SK-N-DZ (cell line): Measurements from ENCODE around the gene KCNQ4.

Experiments used
- DNase-seq: peaks from one replicate; pipeline ENCODE4 v3.0.0-alpha.2; 2015; ENCODE audit warnings: low spot score

KCNQ4 gene

DNA sequence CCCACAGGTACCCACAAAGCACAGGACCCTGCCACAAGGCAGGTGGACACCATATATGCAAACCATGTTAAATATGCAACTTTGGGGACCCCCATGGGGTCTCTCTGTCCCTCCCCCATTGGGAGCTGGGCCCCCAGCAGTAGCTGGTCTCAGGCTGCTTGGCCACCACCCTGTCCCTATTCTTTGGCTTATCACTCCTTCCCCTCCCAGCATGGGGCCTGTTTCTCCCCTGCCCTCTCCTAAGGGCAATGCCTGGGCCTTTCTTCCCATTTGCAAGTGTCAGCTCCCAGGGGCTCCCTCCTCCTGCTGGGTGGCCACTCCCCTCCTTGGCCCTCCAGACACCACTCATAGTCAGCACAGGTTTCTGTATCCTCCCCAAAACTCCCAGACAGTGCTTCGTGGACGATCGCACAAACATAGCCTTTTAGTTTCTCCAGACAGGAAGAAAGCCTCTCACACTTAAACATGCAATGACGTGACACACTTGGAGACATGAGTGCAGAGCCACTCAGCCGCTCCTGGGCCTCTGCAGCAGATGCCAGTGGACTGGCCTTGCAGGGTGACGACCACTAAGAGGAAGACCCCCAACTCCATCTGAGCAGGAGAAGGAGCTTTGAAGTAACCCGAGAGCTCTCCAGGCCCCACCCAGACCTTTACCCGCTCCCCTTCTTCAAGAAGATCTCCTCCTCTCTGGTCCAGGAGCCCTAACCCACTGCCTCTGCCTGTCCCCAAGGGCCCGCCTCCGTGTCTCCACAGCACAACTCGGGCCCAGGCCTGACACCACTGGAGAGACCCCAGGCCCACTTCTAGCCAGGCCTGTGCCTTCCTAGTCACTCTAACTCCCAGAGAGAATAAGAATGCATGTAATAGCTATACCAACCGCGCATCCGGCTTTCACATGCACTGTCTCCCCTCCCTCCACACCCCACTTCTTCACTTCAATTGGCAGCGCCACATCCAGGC lies 55.7 kb downstream of the KCNQ4 start:
- DNase-seq: no peak

DNA sequence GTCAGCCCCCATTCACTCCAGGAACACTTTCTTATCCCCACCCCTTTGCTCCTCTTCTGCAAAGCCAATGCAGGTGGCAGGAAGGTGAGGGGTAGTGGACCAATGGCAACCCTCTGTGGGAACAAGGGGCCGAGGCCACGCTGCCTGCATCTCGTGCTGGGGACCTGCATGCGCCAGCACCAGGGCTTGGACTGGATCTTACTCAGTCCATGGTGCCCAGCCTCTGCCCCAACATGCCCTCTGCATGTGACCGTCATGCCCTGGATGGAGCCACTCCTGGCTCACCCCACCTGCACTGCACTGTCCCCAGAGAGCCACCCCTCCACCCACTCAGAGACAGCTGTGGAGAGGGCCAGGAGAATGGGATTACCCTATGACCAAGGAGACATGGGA lies 56.4 kb downstream of the KCNQ4 start:
- DNase-seq: no peak

DNA sequence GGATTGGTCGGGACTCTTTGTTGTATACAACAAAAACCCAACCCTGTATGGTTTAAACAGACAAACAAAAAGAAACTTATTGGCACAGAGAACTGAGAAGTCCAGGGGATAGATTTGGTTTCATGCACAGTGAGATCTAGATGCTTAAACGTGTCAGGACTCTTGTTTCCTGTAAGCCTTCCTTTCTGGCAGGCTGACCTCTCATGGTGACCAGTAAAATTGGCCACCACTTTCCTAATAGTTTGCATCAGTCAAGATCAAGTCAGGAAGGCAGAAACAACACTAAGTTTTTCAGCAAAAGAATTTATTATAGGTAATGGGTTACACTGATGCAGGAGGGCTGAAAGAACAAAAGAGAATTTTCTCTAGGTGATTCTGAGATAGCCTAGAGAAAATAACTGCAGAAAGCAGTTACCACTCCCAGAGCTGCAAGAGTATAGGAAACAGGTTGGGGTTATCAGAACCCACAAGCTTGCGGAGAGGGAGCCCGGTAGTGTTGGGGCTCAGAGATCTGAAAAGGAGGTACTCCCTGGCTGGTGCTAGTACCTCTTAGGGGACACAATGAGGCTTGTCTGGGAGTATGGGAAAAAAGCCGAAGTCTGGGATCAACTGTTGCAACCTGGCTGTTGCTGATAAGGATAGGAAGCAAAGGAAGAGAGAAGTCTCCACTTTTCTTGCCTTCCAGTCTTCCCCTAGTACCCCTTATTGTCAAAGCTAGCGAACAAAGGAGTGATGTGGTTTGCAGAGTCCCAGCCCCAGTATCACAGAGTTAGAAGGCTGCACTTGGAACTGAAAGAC lies 57.1 kb downstream of the KCNQ4 start:
- DNase-seq: no peak

DNA sequence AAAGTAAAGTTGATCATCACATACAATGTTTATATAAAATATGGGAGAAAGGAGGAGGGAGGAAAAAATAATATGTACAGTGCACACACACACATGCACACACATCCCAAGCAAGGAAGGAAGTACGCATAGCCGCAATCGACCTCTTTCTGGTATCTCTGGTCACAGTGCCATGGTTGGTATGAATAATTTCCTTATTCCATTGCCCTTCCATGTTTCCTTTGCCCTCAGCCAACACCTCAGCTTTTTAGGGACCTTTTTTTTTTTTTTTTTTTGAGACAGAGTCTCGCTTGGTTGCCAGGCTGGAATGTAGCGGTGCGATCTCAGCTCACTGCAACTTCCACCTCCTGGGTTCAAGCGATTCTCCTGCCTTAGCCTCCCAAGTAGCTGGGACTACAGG lies 58.0 kb downstream of the KCNQ4 start:
- no peak for DNase-seq

DNA sequence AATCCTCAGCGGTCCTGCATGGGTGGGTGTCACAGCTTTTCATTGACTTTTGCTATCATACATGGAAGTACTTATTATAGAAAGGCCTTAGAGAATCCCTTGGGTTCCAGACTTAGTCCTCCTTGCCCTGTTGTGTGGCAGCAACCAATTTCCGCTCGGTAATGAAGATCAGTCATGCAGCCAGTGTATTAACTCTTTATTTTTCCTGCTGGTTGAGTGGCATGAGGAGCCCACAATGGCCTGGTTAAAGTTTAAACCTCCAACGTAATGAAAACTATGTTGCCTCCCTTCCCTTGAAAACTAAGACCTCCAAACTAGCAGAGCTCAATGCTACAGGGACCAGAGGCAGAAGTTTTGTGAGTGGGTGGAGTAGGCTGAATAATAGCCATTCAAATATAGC lies 58.6 kb downstream of the KCNQ4 start:
- DNase-seq: no peak

DNA sequence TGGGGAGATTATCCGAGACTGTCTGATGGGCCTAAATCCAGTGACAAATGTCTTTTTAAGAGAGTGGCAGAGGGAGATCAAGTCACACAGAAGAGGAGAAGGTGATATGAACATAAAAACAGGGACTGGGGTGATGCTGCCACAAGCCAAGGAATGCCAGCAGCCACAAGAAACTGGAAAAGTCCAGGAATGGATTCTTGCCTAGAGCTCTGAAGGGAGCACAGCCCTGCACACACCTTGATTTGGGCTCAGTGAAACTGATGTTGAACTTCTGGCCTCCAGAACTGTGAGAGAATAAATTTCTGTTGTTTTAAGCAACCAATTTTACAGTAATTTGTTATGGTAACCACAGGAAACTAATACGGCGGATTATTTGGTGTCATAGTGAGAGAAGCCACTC lies 59.1 kb downstream of the KCNQ4 start:
- DNase-seq: no peak

DNA sequence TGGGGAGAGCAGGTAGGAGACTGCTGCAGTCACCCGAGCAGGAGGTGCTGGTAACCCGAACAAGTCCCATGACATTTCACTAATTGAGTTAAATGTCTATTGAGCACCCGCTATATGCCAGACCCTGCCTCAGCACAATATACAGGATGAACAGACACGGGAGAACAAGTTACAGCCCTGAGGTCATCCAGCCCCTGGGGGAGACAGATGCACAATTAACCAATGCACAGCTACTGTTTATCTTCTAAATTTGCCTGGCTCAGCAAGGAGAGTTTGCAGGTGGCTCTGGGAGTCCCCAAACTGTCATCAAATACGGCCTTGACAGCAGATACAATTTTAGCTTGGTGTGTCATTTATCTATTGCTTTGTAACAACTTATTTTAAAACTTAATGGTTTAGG lies 60.5 kb downstream of the KCNQ4 start:
- peak; percentile 89 for DNase-seq

- DNase-seq: no peak
These were observed 61.6 kb downstream of the KCNQ4 start for GRCh38 chr1:40844887-40845878.

GRCh38 chr1:40845895-40846294 lies 62.3 kb downstream of the KCNQ4 start:
- no peak for DNase-seq

DNA sequence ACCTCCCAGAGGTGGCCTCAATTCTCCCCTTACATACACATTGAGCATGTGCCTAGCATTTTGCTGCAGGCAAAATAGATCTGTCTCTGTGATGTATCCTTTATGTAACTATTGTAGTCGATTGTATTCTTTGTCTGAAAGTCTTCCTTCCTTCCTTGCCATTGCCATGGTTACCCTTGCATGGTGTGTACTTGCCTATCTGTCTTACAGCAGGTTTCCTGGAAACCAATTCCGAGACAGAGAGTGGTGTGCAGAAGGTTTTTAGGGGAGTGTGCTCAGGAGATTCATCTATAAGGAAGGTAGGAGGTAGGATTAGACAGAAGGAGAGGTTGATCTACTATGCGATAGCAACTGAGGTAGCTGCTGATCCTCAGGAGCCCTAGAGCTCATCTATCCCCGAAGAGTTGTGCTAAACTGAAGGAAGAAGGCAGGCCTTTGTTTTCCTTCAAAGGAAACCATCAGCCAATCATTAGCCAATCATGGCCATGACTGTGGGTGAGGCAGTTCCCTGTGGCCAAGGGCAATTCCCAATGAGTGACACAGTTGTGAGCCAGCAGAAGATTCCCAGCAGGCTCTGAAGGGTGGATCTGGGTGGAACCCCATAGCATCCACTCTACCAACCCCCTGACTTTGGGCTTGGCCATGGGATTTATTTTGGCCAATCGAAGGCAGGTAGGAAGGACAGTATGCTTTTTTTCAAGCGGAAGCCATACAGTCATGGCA lies 63.6 kb downstream of the KCNQ4 start:
- DNase-seq: no peak

- DNase-seq: peak; percentile 67
These were observed 65.1 kb downstream of the KCNQ4 start for GRCh38 chr1:40848530-40849189.

GRCh38 chr1:40849801-40850592 lies 66.4 kb downstream of the KCNQ4 start:
- DNase-seq: peak; percentile 60

GRCh38 chr1:40851643-40852042 lies 68.1 kb downstream of the KCNQ4 start:
- DNase-seq: no peak

GRCh38 chr1:40853113-40853884 lies 69.7 kb downstream of the KCNQ4 start:
- DNase-seq: no peak

DNA sequence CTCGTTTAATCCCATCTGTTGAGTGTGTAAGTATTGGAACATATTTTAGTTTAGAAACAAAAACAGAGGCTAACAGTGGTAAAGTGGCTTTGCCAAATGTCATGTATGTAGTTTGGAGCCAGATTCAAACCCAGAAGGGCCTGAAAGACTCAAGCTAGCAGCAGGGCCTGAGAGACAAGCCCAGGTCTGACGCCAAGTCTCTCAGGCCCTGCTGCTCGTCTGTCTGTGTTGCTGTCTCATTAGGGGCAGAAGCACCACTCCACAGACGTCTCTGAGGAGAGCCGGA lies 70.2 kb downstream of the KCNQ4 start:
- DNase-seq: no peak

DNA sequence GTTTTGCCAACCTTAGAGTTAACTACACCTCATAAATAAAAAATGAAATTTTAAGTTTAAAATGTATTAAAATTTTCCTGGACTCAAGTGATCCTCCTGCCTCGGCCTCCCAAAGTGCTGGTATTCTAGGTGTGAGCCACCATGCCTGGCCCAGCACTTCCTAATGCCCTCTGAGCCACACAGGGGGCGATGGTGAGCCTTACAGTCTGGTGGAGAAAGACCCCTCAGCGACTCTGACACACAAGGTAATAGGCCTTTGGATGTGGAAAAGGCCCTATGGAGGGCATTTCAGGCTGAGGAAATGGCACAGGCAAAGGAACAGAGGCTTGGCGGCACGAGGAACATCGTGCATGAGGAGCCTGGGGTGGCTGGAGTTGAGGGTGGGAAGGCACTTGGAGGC lies 71.9 kb downstream of the KCNQ4 start:
- peak; percentile 22 for DNase-seq

GRCh38 chr1:40856116-40856515 lies 72.5 kb downstream of the KCNQ4 start:
- no peak for DNase-seq

GRCh38 chr1:40856656-40857302 lies 73.2 kb downstream of the KCNQ4 start:
- no peak for DNase-seq
